GM19452 (cell line): ENCODE data around the gene TELO2.
"Not testable (repeated sequence)": the region's sequence is repeated elsewhere in the genome, so short reads cannot be mapped to it uniquely, and the experiment has no call there.

Experiments
- ATAC-seq: cut with Tn5 transposase; IDR thresholded peaks from one replicate; pipeline ENCODE4 v1.9.1; 2021; ENCODE audit not compliant: unreplicated experiment

Gene TELO2

GRCh38 chr16:1474796-1475551 lies 18.2 kb upstream of the TELO2 start, which contains the start of gene CLCN7:
Gene CLCN7, minus strand, starts transcription at chr16:1475028. Its CDS starts 54 bp downstream, at chr16:1474974.
- ATAC-seq = peak; percentile 81

DNA sequence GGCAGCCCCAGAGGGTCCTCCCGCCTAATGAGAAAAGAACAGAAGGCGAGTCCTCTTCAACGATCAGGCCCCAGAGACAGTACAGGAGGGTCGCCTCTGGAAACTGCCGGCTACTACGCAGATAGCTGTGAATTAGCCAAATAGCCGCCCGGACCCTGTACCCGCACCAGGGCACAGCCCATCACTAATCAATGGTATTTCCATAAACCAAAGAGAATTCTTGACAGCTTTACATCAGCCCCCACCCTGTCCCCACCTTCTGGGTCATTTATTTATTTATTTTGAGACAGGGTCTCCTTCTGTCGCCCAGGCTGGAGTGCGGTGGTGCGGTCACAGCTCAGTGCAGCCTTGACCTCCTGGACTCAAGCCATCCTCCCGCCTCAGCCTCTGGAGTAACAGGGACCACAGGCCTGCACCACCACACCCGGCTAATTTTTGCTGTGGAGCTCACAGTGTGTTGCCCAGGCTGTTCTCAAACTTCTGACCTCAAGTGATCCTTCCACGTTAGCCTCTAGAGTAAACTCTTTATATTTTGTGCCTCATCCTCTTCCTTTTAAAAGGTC lies 17.5 kb upstream of the TELO2 start:
- ATAC-seq = no peak

DNA sequence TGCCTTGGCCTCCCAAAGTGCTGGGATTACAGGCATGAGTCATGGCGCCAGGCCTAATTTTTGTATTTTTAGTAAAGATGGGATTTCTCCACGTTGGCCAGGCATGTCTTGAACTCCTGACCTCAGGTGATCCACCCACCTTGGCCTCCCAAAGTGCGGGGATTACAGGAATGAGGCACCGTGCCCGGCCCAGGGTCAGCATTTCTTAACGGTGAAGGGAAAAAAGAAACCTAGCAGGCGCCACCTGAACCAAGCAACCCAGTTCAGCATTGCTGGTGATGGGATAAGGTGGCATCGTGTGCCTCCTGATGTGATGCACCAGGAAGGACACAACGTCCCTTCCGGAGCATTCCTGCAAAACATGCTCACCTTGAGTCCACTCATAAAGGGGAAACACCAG lies 16.1 kb upstream of the TELO2 start:
- no peak for ATAC-seq

GRCh38 chr16:1478937-1479336 lies 14.2 kb upstream of the TELO2 start:
- not testable (repeated sequence) for ATAC-seq

GRCh38 chr16:1481906-1482835 lies 11.0 kb upstream of the TELO2 start:
- no peak for ATAC-seq

DNA sequence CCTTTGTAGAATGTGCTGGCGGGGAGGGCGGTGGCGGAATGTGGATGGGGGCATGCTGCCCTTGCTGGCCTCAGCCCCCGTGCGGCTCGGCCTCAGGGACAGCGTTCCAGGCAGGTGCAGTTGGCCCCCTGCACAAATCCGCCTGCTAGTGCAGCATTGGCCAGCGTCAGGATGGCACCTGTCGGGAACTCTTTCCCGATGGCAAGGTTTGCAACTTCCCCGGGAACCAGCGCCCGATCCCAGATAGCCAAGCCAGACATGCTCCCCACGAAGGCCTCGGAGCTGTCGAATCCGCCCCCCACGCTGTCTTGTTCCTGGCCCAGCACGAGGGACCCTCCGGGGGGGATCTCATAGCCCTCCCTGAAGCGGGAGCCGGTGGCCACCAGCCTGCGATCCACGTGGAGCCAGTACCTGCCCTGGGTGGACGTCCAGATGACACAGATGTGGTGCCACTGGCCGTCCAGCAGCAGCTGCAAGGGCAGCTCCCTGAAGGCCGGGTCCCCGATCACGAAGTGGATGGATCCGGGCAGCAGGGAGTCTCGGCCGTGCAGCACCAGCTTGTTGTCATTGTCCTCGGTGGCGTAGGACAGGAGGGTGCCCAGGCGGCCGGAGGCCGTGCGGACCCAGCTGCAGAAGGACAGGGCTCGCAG lies 7.2 kb upstream of the TELO2 start:
- ATAC-seq = no peak

DNA sequence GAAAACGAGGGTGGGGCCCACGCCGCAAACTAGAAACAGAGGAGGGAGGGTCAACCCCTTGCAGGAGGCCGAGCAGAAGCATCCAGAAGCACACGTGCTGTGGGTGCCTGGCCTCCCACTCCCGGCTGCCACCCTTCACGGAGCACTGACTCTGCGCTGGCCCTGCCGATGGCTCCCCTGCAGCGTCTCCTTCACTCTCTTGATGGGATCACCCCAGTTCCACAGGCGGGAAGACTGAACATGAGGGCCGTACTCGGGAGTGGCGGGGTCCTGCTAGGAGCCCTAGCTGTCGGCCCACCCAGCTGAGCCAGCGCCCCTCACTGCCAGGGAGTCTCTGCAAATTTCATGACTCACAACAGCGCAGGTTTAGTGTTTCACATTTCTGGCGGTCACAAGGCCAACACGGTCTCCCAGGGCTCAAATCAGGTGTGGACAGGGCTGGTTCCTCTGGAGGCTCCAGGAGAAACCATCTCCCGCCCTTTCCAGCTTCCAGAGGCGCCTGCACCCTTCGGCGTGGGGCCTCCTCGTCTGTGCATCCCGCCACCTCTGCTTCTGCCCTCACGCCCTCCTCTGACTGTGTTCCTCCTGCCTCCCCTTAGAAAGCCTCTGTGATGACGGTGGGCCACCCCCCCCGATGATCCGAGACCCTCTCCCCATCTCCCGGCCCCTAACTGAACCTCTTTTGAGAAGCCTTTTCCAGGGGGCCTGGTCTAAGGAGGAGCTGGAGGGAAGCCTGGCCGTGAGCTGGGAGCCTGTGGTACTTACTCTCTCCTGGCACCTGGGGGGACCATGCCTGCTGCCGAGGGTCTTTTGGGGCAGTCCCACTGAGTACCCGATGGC lies 6.4 kb upstream of the TELO2 start:
- no peak for ATAC-seq

DNA sequence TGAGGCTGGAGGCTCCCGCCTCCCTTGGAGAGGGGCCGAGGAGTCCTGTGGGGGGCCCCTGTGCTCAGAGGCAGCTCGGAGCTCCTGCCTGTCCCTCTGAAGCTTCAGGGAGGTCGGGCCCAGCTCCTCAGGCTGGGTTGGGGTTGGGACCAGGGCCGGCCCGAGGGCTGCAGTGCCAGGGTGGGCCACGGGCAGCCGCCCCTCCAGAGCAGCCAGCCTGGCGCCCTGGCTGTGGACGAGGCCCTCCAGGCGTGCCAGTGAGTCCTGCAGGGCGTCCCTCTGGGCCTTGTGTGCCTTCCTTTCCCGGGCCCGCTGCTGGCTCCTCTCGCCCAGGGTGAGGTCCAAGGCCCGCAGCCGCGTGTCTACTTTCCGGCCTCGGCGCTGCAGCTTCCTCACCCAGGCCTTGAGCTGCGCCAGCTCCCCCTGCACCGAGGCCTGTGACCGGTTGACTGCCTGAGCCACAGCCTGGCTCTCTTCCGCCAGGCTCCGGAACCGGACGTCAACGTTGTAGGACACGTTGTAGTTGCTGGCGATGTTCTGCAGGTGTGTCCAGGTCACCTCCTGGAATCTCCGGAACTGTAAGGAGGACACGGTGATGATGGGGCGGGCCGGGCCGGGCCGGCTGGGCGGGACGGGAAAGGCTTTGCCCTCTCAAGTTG lies 5.6 kb upstream of the TELO2 start:
- no peak for ATAC-seq

DNA sequence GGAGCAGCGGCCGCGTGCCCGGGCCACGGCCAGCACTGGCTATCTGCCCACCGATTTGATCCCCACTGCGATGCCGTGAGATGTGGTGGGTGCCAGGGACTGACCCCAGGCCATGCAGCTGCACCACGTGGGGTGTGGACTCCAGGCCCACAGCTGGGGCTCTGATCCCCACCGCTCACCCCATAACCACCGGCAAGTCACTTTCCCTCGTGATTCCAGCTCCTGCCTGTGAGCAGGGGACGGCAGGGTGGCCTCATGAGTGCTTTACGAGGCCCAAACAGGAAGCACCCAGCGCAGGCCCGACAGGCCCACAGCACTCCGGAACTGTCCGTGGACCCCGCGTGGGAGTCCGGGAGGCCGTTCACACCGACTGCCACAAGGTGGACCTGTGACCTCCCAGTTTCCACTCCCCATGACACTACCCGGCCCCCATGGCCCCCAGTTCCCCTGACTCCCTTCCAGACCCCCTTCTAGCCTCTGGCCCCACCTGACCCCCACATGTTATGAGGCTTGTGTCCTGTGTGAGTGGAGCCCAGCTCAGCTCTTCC lies 5.0 kb upstream of the TELO2 start:
- no peak for ATAC-seq

GRCh38 chr16:1488619-1489018 lies 4.5 kb upstream of the TELO2 start, which contains the start of gene PTX4:
Gene PTX4, minus strand, starts transcription at chr16:1488944. Its CDS starts 35 bp downstream, at chr16:1488909.
- no peak for ATAC-seq

GRCh38 chr16:1489077-1489476 lies 4.1 kb upstream of the TELO2 start:
- no peak for ATAC-seq

DNA sequence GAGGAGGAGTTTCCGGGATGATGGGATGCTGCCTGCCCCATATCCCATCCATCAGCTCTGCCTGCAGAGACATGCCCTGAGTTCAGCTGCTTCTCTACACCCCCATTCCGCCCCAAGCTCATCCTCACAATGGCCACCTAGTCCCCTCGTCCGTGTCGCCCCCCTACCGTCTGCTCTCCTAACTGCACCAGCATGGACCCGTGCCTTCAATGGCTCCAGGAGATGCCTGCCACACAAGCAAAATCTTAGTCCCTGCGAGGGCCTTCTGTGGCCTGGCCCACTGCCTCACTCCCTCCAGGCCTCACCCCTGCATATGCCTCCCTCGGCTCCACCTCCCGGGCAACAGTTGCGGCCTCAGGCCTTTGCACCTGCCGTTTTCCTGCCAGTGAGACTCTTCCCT lies 1.8 kb upstream of the TELO2 start:
- ATAC-seq = no peak

DNA sequence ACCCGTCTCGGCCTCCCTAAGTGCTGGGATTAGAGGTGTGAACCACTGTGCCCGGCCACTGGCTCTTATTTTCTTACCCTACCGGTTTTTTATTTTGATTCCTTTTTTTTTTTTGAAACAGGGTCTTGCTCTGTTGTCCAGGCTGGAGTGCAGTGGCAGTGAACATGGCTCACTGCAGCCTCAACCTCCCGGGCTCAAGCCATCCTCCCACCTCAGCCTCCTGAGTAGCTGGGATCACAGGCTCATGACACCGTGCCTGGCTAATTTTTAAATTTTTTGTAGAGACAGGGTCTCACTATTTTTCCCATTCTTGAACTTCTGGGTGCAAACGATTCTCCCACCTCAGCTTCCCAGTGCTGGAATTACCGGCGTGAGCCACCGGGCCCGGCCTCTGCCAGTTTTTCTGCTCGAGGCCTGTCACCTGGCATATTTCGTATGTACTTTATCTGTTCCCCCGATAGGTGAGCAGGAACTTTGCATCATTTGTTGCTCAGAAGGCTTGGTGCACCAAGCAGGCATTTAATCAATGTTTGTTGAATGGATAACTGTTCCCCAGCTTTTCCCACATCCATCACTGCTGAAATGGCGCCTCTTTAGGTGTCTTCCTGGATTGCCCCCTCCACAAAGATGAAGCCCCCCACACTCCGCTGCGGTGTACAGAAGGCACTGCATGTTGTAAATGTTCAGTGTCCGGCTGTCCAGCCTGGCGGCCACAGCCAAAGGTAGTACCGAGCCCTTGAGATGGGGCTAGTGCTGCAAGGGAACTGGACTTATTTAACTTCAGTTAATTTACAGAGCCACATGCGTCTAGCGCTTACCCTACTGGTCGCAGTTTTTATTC lies 858 bp upstream of the TELO2 start:
- no peak for ATAC-seq

GRCh38 chr16:1493746-1494094 lies 560 bp downstream of the TELO2 start:
- ATAC-seq = no peak

DNA sequence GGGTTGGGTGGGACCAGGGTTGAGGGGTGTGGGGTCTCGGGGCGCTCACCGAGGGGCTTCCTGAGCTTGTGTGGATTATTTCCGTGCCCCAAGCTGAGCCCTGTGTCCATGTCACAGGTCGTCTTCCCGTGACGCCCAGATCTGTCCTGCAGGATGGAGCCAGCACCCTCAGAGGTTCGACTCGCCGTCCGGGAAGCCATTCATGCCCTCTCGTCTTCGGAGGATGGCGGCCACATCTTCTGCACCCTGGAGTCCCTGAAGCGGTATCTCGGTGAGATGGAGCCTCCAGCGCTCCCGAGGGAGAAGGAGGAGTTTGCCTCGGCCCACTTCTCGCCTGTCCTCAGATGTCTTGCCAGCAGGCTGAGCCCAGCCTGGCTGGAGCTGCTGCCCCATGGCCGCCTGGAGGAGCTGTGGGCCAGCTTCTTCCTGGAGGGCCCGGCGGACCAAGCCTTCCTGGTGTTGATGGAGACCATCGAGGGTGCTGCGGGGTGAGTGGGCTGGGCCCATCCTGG lies 1.0 kb downstream of the TELO2 start:
- ATAC-seq = no peak

DNA sequence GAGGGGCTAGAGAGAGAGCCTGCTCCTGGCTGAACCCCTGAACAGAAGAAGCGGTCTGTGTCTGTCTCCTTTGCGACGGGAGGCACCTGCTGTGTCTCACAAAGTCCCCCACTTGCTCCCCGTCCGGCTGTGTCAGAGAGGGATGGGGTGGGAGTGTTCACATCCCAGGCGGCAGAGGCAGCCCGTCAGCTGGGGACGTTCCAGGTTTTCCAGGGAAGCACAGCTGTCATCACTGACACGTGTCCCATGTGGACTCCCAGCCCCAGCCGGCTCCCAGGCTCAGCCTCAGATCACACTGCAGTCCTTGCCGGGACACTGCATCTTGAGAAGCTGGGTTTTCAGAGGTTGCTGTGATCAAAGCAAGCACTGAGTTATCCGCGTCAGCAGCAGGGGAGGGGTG lies 1.6 kb downstream of the TELO2 start:
- no peak for ATAC-seq

GRCh38 chr16:1495211-1495888 lies 2.2 kb downstream of the TELO2 start:
- no peak for ATAC-seq

- no peak for ATAC-seq
These were observed 2.7 kb downstream of the TELO2 start for GRCh38 chr16:1495889-1496262.
